ENCODE measurements around the gene CLUH.

CLUH gene

DNA sequence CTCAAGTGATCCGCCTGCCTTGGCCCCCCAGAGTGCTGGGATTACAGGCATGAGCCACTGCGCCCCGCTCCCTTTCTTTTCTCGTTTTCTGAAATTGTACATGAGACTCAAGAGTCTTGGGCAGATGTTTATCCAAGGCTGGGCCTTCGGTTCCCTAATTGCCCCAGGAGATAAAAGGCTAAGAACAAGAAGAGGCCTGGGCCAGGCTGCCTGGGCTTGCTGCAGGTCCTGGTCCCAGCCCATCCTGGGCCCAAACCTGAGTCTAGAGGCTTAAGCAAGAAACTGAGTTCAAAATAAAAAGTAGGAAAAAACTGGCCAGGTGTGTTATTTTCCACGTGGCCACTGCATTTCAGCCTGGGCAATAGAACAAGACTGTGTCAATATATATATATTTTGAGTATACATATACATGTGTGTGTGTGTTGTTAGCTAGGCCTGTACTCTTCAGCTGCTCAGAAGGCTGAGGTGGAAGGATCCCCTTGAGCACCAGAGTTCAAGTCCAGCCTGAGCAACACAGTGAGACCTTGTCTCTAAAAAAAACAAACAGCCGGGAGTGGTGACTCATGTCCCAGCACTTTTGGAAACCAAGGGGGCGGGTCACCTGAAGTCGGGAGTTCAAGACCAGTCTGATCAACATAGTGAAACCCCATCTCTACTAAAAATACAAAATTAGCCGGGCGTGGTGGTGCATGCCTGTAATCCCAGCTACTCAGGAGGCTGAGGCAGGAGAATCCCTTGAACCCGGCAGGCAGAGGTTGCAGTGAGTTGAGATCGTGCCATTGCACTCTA lies 6.8 kb upstream of the CLUH start:
- DNase-seq (ENCODE audit: low spot score): no peak

DNA sequence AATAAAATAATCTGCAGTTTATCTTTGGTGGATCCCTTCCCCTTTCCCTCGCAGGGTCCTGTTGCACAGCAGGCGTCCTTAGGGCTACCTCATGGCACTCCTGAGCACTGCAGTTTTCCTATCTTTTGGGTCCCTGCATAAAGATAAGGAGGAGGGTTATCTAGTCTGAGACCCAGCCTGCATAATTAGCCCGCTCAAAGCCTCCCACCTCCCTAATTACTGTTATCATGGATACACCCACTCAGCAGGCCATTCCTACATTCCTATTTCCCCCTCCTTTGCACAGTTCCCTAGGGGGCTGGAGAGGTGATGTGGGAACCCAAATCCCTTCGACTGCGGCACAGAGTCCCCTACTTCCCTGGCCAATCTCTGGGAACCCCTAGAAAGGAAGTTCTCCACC lies 5.1 kb upstream of the CLUH start:
- no peak for DNase-seq (ENCODE audit: low spot score)

DNA sequence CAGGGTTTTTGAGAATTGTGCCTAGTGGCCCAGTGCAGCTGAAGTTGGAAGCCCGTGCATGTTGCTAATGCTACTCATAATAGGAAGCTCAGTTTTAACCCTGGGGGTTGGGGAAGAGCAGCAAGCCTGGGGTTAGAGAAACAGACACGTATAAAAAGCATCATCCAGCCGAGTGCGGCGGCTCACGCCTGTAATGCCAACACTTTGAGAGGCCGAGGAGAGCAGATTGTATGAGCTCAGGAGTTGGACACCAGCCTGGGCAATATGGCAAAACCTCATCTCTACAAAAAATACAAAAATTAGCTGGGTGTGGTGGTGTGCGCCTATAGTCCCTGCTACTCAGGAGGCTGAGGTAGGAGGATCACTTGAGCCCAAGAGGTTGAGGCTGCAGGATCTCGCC lies 2.3 kb upstream of the CLUH start:
- no peak for DNase-seq (ENCODE audit: low spot score)

DNA sequence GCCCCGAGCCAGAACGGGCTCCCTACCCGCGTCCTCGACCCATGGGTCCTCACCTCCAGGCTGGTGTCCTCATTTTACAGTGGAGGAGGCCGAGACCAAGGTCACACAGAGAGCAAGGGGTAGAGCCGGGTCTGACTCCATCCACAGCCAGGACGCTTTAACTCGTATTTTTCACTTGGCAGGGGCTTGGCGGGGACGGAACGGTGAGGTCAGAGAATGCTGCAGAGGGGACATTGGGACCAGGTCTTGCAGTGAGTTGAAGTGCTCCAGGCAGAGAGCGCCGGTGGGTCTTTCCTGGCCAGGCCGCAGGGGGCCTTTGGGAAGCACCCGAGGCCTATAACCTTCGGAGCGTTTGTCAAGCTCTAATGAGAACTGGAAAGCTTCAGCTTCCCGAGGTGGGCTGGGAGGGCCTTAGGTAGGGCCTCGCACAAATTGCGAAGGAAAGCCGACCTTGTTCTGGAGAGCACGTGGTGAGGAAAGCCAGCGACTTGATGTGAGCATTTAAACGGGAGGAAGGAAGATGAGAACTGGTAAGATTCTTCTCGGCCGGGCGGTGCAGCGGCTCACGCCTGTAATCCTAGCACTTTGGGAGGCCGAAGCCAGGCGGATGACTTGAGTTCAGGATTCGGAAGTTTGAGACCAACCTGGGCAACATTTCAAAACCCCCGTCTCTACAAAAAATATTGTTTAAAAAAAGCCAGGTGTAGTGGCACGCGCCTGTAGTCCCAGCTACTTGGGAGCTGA lies 908 bp upstream of the CLUH start:
- DNase-seq (ENCODE audit: low spot score): no peak

DNA sequence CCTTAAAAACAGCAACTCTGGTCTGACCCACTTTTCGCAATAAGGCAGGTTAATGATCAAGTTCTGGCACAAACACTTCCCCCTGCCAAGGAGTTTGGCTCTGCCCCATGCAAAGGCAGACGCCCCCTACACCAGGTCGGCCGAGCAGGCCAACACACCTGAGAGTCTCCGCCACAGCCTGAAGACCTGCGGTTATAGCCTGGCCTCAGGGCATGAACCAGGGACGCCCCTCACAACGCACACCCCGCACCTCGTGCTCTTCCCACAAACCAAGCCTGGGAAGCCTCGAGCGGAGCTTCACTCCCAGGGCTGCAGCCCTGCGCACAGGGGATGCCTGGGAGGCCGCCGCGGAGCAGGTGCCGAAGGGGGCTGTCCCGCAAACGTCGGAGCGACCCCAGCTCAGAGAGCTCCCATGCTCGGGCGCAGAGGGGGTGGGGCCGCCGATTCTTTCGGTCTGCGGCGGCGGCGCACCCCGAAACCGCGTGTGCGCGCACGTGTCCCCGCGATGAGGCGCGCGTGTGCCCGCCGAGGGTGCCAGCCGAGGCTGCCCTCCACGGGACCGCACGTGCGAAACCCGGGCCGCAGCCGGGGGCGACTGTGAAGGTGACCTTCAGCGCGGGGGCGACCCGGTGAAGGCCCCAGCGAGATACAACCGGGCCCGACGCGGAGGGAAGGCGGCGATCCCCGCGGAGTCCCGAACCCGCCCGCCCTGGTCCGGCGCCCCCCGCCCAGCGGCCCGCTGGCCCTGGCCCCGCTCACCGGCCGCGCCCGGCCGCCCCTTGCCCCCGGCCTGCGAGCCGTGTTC lies 559 bp downstream of the CLUH start:
- no peak for DNase-seq (ENCODE audit: low spot score)

DNA sequence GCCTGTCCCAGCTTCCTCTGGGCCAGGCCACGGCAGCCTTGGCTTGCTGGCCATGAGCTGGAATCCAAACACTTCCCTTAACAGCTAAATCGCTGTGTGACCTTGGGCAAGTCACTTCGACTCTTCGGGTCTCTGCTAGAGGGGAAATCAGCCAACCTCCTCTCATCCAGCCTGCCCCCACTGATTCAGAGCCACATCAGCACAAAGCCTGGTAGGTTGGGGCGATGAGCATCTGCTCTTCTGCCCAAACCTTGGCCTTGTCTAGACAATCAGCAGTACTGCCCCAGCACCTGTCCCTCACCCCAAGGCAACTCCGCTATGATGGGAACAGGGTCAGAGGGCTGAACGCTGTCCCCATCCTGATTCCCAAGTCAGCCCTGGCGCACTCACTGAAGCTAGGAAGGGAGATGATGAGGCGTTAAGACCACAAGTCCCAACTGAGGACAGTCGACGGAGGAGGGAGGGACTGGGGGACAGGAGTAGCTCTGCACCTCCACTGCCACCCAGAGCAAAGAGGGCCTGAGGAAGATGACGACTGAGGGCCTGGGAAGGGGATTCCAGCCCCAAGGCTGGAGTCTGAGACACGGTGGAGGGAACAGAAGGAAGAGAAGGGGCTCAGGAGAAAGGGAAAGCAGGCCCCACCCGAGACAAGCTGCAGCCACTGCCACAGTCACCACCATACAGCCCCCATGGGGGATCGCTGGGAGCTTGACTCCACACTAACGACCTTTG lies 1.3 kb downstream of the CLUH start:
- no peak for DNase-seq (ENCODE audit: low spot score)

DNA sequence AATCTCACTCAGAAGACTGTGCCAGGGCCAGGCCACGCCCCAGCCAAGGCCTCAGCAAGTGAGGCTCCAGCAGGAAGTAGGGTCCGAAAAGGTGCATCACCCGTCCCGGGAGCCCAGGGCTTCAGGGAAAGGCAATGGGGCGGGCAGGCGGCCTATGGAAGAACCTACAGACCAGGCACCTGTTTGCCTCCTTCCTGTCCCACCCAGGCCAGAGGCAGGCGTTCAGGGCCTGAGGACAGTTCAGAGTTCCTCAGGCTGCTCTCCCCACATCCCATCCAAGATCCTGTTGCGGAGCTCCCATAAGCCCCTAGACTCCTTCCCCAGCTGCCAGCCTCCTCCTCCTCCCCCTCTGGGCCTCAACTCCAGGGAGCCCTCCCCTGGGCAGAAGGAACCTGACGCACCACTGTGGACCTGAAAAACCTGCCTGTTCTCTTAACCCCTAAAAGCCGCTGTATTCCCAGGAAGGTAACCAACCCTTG lies 2.3 kb downstream of the CLUH start:
- DNase-seq (ENCODE audit: low spot score): no peak

DNA sequence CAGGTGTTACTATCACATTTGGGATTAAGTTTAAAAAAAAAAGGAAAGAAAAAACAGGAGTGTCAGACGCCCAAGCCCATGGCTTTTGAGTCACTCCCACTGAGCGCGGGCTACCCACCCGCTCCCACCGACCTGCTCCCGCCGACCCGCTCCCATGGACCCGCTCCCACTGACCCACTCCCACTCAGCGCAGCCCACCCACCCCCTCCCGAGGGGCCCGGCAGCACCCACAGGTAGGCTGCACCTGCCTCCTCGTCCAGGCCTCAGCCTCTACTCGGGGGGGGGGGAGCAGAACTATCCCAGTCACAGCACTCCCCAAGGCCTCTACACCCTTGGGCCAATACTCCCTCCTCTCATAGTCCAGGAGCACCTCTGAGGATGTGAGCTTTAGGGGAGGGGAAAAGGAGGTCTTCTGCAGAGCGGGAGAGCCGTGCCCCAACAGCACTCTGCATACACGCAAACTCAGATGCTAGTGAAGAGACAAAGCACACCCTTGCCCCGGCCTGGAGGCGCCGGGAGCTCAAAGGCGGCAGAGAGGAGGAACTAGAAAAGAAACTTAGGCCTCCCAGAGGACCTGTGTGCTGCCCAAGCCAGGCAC lies 2.9 kb downstream of the CLUH start:
- no peak for DNase-seq (ENCODE audit: low spot score)

DNA sequence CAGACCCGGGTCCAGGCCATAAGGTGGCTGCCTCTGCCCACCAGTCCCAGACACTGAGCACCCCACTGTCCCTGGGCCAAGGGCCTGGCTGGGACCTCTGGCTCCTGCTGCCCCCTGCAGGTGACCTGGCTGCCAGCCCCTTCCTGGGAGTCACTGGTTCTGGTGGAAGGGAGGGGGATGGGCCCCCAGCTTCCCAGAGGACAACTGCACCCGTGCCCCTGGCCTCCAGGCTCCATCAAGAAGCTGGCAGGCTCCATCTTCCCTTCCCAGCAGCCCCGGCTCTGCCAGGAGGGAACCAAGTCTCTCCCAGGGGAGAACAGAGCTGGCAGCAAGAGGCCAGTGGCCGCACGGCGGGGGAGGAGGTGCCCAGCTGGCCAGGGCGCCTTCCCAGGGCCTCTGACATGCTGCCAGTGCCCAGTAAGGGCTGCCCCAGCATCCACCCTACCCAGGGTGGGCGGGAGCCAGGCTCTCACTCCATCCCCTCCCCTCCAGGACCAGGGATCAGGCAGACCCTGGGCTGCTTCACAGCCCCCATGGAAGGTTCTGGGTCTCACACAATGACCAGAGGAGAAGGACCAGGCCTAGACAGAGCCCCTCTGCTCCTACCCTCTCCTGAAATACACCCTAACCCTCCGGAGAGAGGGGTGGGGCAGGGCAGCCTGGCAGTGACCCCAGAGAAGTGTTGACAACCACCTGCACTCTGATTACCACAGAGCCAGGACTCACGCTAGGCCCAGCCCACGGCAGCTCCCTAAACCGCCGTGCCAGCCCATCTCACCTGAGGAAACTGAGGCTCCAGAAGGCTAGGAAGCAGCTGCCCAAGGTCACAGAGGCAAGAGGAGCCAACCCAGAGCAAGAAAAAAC lies 3.6 kb downstream of the CLUH start:
- DNase-seq (ENCODE audit: low spot score): peak; percentile 48

DNA sequence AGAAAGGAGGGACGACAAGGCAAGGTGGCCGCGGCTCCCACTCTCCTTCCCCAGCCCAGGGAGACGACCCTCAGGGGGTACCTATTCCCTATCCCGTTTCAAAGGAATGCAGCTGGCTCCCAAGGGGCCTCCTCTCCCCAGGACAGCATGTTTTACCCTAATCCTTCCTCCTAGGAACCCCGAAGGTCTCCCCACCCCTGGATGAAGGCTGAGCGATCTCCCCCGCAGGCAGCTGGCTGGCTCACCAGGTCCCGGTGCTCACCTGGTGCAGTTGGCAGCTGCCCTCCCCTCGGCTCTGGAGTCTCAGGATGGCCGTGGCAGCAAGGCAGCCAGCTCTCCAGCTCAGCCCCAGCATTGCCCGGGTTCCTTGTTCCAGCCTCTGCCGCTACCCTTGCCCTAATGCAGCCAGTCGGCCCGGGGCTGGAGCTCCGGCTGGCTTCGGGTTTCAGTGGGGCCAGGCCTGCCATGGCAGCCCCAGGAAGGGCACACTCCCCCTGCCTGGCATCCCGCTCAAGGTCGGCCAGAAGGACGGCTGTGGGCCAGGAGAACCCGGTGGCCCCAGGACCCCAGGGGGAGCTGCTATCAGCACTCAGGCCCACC lies 4.6 kb downstream of the CLUH start:
- no peak for DNase-seq (ENCODE audit: low spot score)

DNA sequence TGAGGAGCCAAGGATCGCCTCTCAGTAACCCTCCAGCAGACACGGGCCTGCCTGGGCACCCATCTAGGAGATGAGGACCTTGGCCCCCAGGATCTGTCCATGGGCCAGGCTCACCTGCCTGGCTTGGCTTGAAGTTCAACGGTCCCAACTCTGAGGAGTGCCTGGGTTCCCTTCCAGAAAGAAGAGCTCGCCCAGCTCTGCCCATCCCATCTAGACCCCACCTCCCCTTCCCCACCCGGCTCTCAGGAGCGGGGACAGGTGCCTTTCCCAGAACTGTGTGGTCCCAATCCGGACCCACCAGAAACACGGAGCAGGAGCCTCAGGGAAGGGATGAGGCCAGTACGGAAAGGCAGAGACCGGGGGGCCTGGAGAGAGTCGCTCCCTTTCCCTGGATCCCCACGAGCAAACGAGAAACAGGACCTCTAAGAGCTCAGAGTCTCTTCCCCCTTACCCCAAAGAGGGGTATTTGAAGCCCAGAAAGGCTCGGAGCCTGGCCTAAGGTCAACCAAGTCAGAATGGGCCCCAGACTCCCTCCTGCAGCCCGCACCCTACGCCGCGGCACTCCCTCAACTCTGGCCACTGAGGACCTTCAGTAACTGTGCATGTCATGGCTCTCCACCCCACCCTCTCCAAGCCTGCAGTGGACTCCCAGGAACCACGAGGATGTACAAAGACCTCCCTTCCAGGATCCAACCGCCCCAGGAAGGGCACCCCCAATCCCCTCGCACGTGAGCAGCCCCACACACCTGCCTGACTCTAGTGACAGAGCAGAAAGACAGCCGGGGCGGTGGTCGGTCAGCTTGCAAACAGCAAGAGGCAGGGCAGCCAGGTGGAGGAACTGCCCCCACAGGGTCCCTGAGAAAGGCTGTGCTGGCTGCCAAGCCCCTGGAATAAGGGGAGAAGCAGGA lies 5.4 kb downstream of the CLUH start:
- DNase-seq (ENCODE audit: low spot score): no peak

DNA sequence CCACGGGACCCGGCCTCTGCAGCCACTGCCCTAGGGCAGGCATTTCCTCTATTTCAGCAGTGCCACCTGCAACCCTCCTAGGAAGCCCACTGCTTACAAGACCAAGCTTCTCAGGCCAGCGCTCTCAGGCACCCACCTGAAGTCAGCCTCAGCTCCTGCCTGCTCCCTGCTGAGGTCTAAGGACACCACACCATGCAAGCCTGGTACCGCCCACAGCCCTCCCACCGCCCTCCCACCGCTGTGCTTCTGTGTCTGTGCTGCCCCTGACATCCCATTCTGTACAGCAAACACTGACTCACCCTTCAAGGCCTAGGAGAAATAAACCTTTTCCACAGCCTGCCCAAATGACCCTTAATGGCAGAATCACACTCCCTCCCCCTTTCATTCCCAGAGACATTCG lies 6.3 kb downstream of the CLUH start:
- no peak for DNase-seq (ENCODE audit: low spot score)

DNA sequence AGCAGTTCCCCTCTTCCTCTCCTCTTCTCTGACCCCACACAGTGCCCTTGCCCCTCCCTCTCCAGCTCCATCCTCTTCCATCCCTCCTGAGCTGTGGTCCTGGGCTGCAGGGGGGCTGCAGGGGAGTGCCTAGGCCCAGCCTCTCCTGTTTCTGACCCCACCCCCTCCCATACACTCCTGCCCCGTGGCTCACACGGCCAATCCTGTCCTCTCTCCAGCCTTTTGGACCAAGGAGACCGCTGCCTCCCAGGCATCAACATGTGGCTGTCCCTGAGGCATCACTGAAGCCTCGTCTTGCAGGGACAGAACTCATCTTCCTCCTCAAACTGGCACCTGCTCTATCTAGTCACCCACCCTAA lies 6.7 kb downstream of the CLUH start:
- no peak for DNase-seq (ENCODE audit: low spot score)

DNA sequence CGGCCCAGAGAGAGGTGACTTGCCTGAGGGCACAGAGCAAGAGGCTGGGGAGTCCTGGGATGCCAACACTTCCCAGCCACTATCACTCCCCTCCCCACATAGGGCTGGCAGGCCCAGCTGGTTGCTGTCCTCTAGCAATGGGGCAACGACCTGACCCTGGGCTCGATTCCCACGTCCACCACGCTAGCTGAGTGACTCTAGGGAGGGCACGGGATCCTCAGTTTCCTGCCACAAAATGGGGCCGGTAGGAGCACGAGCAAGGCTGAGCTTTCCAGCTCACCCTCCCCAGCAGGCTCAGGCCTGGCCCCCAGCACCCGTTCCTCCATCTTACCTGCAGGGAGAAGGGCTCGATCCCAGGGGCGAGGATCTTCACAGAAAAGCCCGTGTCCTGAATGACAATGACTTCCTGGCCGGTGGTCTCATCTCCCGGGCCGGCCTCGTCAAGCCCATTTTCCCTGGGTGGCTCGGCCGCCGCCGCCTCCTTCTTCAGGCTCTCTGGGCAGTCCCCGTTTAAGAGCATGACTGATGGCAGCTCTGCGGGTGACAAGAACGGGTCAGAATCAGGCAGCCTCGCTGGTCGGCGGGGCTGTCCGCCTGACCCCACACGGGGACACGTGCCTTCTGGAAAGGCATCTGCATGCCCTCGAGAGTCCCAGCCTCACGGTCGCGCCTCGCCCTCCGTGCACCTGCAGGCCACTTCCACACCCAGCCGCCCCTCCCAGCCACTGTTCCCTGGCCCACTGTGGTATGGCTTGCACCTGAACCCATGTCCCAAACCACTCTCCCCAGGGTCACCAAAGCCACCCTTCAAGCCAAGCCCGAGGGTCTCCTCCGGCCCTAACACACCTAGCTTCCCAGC lies 7.3 kb downstream of the CLUH start:
- no peak for DNase-seq (ENCODE audit: low spot score)

DNA sequence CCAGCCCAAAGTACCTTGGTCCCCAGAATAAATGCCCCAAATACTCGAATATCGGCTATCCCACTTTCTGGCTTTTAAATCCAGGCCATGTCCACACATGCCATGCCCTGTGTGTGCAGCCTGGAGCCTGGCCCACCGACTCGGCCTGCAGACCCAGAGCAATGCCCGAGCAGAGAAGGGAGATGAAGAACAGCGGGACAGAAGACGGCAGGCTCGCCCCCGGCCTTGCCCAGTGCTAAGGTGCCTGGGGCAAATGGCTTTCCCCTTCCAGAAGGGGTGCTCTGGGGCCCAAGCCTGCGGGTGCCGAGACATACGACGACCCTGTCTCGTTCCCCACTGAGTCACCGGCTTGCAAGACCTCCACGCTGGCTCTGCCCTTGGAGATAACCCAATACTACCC lies 8.0 kb downstream of the CLUH start:
- no peak for DNase-seq (ENCODE audit: low spot score)

DNA sequence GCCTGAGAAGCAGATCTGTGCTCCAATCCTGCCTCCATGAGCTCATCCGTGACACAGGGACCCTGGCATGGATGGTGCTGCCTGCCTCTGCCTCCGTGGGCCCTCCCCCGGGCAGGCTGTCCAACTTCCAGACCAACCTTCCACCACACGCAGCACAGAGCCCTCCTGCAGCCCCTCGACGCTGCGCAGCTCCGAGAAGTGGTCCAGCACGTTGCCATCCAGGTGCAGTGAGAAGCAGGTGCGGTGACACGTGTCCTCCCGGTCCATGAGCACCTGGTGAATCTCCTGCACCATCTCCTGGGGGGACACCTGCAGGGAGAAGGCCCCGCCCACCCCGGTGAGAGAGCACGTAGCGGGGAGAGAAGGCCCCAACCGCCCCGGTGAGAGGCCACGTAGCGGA lies 8.4 kb downstream of the CLUH start:
- no peak for DNase-seq (ENCODE audit: low spot score)

DNA sequence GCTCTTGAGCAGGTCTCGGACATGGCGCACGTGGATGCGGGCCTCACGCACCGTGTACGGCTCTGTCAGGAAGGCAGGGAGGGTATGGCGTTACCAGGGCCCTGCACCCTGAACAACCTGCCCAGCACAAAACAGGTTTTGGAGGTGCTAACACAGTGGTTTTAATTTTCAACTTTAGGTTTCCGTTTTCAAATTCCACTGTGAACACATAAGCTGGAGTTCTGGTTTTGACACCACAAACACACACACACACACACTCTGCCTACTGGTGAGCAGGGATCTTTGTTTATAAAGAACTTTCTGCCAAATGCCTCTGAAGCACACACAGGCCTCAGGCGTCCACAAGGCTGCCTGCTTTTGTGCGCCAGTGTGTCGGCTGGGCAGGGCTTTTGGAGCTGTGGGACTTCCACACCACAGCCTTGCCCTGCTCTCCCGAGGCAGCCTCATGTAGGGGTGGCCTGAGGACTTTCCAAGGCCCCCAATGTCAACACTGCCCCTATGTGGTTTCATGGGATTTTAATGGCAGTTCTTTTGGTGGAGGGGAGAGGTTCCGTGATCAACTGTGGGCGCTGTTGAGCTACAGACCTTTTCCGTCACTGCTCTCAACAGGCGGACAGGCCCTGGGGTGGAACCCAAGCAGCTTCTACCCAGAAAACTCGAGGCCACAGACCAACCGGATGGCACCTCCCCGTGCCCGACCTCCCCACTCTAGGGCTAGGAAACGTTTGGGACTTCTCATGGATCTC lies 9.4 kb downstream of the CLUH start:
- DNase-seq (ENCODE audit: low spot score): no peak
